Esophagus squamous epithelium (tissue), 5 donors: Measurements from ENCODE around the gene DTX1. TPM values are rescaled to one million over a fixed set of nuclear protein-coding genes. Genes with fewer than 3 reads are reported as not detected.

ENCODE experiments used
- DNase-seq: peaks from one replicate; lab custom pipeline; 2025; lab: John Stamatoyannopoulos, UW
- H3K27ac ChIP-seq, 4 donors: fragments of 200-600 bp; sonication (generic); one replicate each; pipeline ENCODE4 v1.5.1; 2016 to 2019; ENCODE audit warnings: mild to moderate bottlenecking in 1 of 4
- H3K27me3 ChIP-seq, 4 donors: fragments of 200-600 bp; sonication (generic); 1 replicate in 3 of 4; 2 replicates in 1 of 4; pipeline versions ENCODE4 v1.5.1 to v1.6.0; 2017 to 2021; ENCODE audit warnings: antibody characterized with exemption in 1 of 4
- H3K36me3 ChIP-seq, 3 donors: fragments of 200-600 bp; sonication (generic); one replicate each; pipeline ENCODE4 v1.5.1; 2016 to 2019
- H3K4me1 ChIP-seq, 3 donors: fragments of 200-600 bp; sonication (generic); one replicate each; pipeline ENCODE4 v1.5.1; 2017 to 2019
- H3K4me3 ChIP-seq, 4 donors: fragments of 200-600 bp; sonication (generic); 1 replicate in 3 of 4; 2 replicates in 1 of 4; pipeline ENCODE4 v1.5.1; 2016 to 2019; ENCODE audit warnings: mild to moderate bottlenecking in 2 of 4, moderate library complexity in 1 of 4
- H3K9me3 ChIP-seq, 3 donors: fragments of 200-600 bp; sonication (generic); one replicate each; pipeline ENCODE4 v1.5.1; 2016 to 2019
- POLR2A ChIP-seq, 4 donors: fragments of 450-650 bp; IDR thresholded peaks; one replicate each; pipeline ENCODE4 v1.6.1; 2017; ENCODE audit warnings: antibody characterized with exemption in 4 of 4, mild to moderate bottlenecking in 4 of 4, moderate library complexity in 3 of 4
- WGBS, 2 donors: methylation state at CpG; one replicate each; pipeline ENCODE4 v1.1.5; 2018; 5-methylcytosine and 5-hydroxymethylcytosine counted together
- intact Hi-C: fragments of 100-400 bp; cut with DNase I; formaldehyde crosslinking; loops from one replicate; pipeline ENCODE4 v1.15.0; 2022
- total RNA-seq, 4 donors: library from RNA; depleted of rRNA; stranded (reverse); fragments of >200 nt; gene quantifications; one replicate each; pipeline ENCODE4 v1.1.0, GENCODE V29; 2016
- TF ChIP-seq, protein P1 (sequence below), 6 experiments: fragments of 450-650 bp in 4 of 6; fragments of 200-600 bp in 2 of 6; sonication (generic) in 2 of 6; IDR thresholded peaks; one replicate each; pipeline ENCODE4 v1.5.1; 2016 to 2019; ENCODE audit warnings: antibody characterized with exemption in 6 of 6, mild to moderate bottlenecking in 4 of 6, moderate library complexity in 4 of 6
- donor health status: DM: yes; HTN: yes; CAD: no.

DTX1 gene
- total RNA-seq, 4 donors from 2014 or later, result 0.49 to 4.8 (median 1.8) TPM

GRCh38 chr12:113111247-113111646, 54.7 kb downstream of the DTX1 start:
- TF ChIP-seq, protein P1, sequence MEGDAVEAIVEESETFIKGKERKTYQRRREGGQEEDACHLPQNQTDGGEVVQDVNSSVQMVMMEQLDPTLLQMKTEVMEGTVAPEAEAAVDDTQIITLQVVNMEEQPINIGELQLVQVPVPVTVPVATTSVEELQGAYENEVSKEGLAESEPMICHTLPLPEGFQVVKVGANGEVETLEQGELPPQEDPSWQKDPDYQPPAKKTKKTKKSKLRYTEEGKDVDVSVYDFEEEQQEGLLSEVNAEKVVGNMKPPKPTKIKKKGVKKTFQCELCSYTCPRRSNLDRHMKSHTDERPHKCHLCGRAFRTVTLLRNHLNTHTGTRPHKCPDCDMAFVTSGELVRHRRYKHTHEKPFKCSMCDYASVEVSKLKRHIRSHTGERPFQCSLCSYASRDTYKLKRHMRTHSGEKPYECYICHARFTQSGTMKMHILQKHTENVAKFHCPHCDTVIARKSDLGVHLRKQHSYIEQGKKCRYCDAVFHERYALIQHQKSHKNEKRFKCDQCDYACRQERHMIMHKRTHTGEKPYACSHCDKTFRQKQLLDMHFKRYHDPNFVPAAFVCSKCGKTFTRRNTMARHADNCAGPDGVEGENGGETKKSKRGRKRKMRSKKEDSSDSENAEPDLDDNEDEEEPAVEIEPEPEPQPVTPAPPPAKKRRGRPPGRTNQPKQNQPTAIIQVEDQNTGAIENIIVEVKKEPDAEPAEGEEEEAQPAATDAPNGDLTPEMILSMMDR (IDR thresholded peaks at IDR 0.05), result no peak
- Histone ChIP-seq H3K4me1 (no peaks in the 10 kb centered on the region), H3K27me3 (peaks cover 0 to 16% (median 0%) of the 10 kb centered on the region in 4 donors), H3K4me3 (no peak overlapping the region), H3K27ac (no peak overlapping the region), H3K9me3 (no peaks in the 10 kb centered on the region), H3K36me3 (peaks cover 0 to 40% (median 6%) of the 10 kb centered on the region in 3 donors)
- WGBS, 2 donors, result 80 to 81% methylated on average over 3 of the region's 3 CpGs
- no peak for DNase-seq
- intact Hi-C loops, result no loop called here

DNA sequence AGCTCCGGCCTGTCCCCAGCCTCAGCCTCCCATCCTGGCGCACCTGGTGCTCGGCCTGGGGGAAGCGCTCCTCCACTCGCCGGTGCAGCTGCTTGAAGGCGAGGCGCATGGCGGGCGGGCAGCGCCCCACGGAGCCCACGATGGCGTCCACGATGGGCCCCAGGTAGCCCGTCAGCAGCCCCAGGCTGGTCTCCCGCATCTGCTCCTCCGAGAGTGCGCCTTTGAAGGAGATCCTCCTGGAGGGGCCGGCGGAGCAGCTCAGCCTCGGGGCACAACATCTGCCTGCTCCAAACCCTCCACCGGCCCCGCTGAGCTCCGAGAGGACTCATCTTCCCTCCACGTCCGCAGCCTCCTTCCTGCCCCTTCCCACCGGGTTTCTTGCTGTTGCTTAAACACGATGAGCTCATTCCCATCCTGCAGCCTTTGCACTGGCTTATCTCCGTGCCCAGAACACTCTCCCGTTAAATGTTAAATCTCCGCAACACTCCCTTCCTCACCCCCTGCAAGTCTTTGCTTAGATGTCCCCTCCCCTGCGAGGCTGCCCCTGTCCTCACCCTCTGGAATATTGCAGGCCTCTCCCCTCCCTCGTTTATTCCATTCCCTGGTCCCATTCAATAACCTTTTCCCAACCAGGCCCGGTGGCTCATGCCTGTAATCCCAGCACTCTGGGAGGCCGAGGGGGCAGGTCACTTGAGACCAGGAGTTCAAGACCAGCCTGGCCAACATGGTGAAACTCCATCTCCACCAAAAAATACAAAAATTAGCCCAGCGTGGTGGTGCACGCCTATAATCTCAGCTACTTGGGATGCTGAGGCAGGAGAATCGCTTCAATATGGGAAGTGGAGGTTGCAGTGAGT, 55.7 kb downstream of the DTX1 start:
- DNase-seq, result no peak
- TF ChIP-seq, protein P1 (IDR thresholded peaks at IDR 0.05), result no peak
- TF ChIP-seq POLR2A (IDR thresholded peaks at IDR 0.05), result no peak
- Histone ChIP-seq H3K4me1 (peaks cover 0 to 3% (median 0%) of the 10 kb centered on the region in 3 donors), H3K27me3 (peaks cover 0 to 16% (median 0%) of the 10 kb centered on the region in 4 donors), H3K9me3 (no peaks in the 10 kb centered on the region), H3K36me3 (peaks cover 0 to 31% (median 6%) of the 10 kb centered on the region in 3 donors), H3K4me3 (no peak overlapping the region), H3K27ac (no peak overlapping the region)
- intact Hi-C loops, result no loop called here
- 64 to 66% methylated on average over 17 to 18 of the region's 39 CpGs for WGBS, 2 donors

GRCh38 chr12:113113397-113113796, 56.9 kb downstream of the DTX1 start:
- intact Hi-C loops, result no loop called here
- Histone ChIP-seq H3K27me3 (peaks cover 0 to 16% (median 0%) of the 10 kb centered on the region in 4 donors), H3K4me1 (peaks cover 0 to 3% (median 0%) of the 10 kb centered on the region in 3 donors), H3K36me3 (peaks cover 0 to 23% (median 0%) of the 10 kb centered on the region in 3 donors), H3K4me3 (no peak overlapping the region), H3K9me3 (no peaks in the 10 kb centered on the region), H3K27ac (no peak overlapping the region)
- TF ChIP-seq, protein P1 (IDR thresholded peaks at IDR 0.05), result no peak
- no peak for TF ChIP-seq POLR2A (IDR thresholded peaks at IDR 0.05)
- WGBS, 2 donors, result 86% methylated on average over 1 of the region's 2 CpGs
- no peak for DNase-seq

DNA sequence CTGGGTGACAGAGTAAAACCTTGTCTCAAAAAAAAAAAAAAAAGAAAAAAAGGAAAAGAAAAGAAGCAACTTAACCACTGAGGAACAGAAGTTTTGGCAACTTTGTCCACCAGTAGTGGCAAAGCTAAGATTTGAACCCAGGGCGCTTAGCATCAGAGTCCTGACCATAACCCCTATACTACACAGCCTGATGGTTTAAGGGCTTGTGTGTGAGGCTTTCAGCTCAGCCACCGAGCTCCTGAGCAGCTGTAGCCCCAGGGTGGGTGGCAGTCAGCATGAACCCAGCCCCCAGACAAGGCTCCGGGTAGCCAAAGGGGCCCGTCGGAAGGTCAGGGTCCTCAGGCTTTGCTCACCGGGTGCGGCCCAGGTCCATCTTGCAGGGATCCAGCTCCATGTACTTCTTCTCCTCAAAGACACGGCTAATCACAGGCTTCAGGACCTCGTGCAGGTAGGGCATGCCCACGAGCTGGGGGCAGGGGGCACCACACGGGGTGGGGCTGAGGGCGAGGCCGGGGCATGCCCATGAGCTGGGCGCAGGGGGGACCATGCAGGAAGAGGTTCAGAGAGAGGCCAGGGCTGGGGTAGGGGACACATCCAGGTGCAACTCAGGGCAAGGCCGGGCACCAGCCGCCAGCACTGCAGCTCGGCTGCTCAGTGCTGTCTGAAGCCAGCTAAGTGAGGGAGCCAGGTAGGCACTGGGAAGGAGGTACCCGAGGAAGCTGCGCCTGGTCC, 58.1 kb downstream of the DTX1 start:
- DNase-seq, result no peak
- Histone ChIP-seq H3K4me1 (peaks cover 0 to 3% (median 0%) of the 10 kb centered on the region in 3 donors), H3K9me3 (no peaks in the 10 kb centered on the region), H3K27ac (no peak overlapping the region), H3K27me3 (peaks cover 0 to 17% (median 0%) of the 10 kb centered on the region in 4 donors), H3K4me3 (no peak overlapping the region), H3K36me3 (peaks cover 0 to 23% (median 0%) of the 10 kb centered on the region in 3 donors)
- TF ChIP-seq, protein P1 (IDR thresholded peaks at IDR 0.05), result no peak
- no peak for TF ChIP-seq POLR2A (IDR thresholded peaks at IDR 0.05)
- intact Hi-C loops, result no loop called here
- 84 to 92% methylated on average over 3 to 10 of the region's 19 CpGs for WGBS, 2 donors
